ENCODE data around the gene OLFML2B.

DNA sequence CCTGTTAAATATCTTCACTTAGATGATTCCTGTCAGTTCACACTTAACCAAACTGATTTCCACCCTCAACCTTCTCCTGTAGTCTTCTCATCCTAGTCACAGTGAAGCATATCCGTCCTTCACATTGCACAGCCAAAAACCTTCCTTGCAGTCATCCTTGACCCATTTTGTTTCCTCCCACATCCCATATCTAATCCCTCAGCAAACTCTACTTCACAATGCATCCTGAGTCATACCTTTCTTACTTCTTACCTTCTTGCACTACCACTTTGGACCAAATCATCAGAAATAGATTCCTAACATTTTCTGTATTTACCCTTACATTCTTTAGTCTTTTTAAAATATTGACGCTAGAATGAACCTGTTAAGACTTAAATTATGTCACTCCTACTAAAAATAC is 86.9 kb downstream of the OLFML2B start:
- TF ChIP-seq, protein P1, sequence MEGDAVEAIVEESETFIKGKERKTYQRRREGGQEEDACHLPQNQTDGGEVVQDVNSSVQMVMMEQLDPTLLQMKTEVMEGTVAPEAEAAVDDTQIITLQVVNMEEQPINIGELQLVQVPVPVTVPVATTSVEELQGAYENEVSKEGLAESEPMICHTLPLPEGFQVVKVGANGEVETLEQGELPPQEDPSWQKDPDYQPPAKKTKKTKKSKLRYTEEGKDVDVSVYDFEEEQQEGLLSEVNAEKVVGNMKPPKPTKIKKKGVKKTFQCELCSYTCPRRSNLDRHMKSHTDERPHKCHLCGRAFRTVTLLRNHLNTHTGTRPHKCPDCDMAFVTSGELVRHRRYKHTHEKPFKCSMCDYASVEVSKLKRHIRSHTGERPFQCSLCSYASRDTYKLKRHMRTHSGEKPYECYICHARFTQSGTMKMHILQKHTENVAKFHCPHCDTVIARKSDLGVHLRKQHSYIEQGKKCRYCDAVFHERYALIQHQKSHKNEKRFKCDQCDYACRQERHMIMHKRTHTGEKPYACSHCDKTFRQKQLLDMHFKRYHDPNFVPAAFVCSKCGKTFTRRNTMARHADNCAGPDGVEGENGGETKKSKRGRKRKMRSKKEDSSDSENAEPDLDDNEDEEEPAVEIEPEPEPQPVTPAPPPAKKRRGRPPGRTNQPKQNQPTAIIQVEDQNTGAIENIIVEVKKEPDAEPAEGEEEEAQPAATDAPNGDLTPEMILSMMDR (IDR thresholded peaks at IDR 0.05): no peak
- TF ChIP-seq POLR2A (IDR thresholded peaks at IDR 0.05): no peak
